ENCODE data around the gene SDK1.
"Not testable (repeated sequence)": the region's sequence is repeated elsewhere in the genome, so short reads cannot be mapped to it uniquely, and the experiment has no call there.

The SDK1 gene

GRCh38 chr7:4307316-4308204 lies 1006.5 kb downstream of the SDK1 start:
- DNase-seq: no peak

GRCh38 chr7:4308205-4308590 lies 1007.1 kb downstream of the SDK1 start:
- no peak for DNase-seq

GRCh38 chr7:4313911-4314310 lies 1012.9 kb downstream of the SDK1 start:
- DNase-seq: not testable (repeated sequence)

GRCh38 chr7:4314316-4314715 lies 1013.3 kb downstream of the SDK1 start:
- DNase-seq: not testable (repeated sequence)

Data from GOT3 (cell line).